HEK293 (cell line): ENCODE data around the gene FOXG1.

Experiments
- CTCF ChIA-PET: fragments of 350-600 bp; formaldehyde crosslinking; extraction: SDS; loops from one replicate; lab custom pipeline; 2021; ENCODE audit warnings: antibody characterized with exemption; lab: Yijun Ruan, JAX
- POLR2A ChIA-PET: fragments of 300-600 bp; formaldehyde crosslinking; extraction: SDS; loops from one replicate; lab custom pipeline; 2020; ENCODE audit warnings: antibody characterized with exemption, inconsistent platforms; lab: Yijun Ruan, JAX
- H3K27ac ChIP-seq: fragments of 200-500 bp; sonication (Bioruptor generic); 2 replicates; pipeline ENCODE4 v1.5.1; 2014; ENCODE audit warnings: low read depth, low read length, control low read depth, inconsistent platforms; ENCODE audit errors: extremely low read depth
- H3K36me3 ChIP-seq, 2 experiments: fragments of 200-500 bp in 1 of 2; sonication (Bioruptor generic) in 1 of 2; 1 replicate in 1 of 2; 2 replicates in 1 of 2; pipeline ENCODE4 v1.5.1; 2014 to 2017; ENCODE audit warnings: inconsistent platforms in 2 of 2, low read length in 2 of 2; ENCODE audit not compliant: control insufficient read depth in 2 of 2, insufficient read depth in 1 of 2
- H3K4me1 ChIP-seq: fragments of 200-500 bp; sonication (Bioruptor generic); 2 replicates; pipeline ENCODE4 v1.5.1; 2014; ENCODE audit warnings: mild to moderate bottlenecking, low read length, inconsistent platforms; ENCODE audit not compliant: control insufficient read depth, insufficient read depth
- H3K4me3 ChIP-seq: 2 replicates; pipeline ENCODE4 v1.5.1; 2011; ENCODE audit warnings: low read depth, mild to moderate bottlenecking, control low read depth, low read length, moderate library complexity
- H3K9me3 ChIP-seq: fragments of 200-500 bp; sonication (Bioruptor generic); 2 replicates; pipeline ENCODE4 v1.5.1; 2014; ENCODE audit warnings: low read depth, low read length, inconsistent platforms; ENCODE audit not compliant: control insufficient read depth, insufficient read depth
- BCL11B ChIP-seq: fragments of 450-650 bp; formaldehyde crosslinking; IDR thresholded peaks from 2 replicates; pipeline ENCODE4 v1.5.1; 2016; ENCODE audit warnings: low read depth, missing biosample characterization, missing genetic modification characterization
- MEIS1 ChIP-seq: sonication (generic); formaldehyde crosslinking; IDR thresholded peaks from 2 replicates; pipeline ENCODE4 v1.8.1; 2022; ENCODE audit warnings: missing genetic modification reagents, mild to moderate bottlenecking, borderline replicate concordance
- OSR2 ChIP-seq: fragments of 450-650 bp; formaldehyde crosslinking; IDR thresholded peaks from 2 replicates; pipeline ENCODE4 v1.5.1; 2016; ENCODE audit warnings: missing biosample characterization, missing genetic modification characterization
- PATZ1 ChIP-seq: fragments of 450-650 bp; formaldehyde crosslinking; IDR thresholded peaks from 2 replicates; pipeline ENCODE4 v1.5.1; 2016; ENCODE audit warnings: missing biosample characterization, missing genetic modification characterization
- PRDM6 ChIP-seq: fragments of 450-650 bp; formaldehyde crosslinking; IDR thresholded peaks from 2 replicates; pipeline ENCODE4 v1.5.1; 2017; ENCODE audit warnings: missing biosample characterization, missing genetic modification characterization
- ZBTB1 ChIP-seq: fragments of 450-650 bp; formaldehyde crosslinking; IDR thresholded peaks from 2 replicates; pipeline ENCODE4 v1.5.1; 2016; ENCODE audit warnings: missing biosample characterization, missing genetic modification characterization
- ZNF112 ChIP-seq: fragments of 450-650 bp; formaldehyde crosslinking; IDR thresholded peaks from 2 replicates; pipeline ENCODE4 v1.5.0; 2017; ENCODE audit warnings: missing biosample characterization, missing genetic modification characterization
- ZNF133 ChIP-seq: fragments of 450-650 bp; formaldehyde crosslinking; IDR thresholded peaks from 2 replicates; pipeline ENCODE4 v1.5.1; 2016; ENCODE audit warnings: missing biosample characterization, missing genetic modification characterization
- ZNF223 ChIP-seq: fragments of 450-650 bp; formaldehyde crosslinking; IDR thresholded peaks from 2 replicates; pipeline ENCODE4 v1.5.1; 2016; ENCODE audit warnings: missing biosample characterization, missing genetic modification characterization
- ZNF23 ChIP-seq: fragments of 450-650 bp; formaldehyde crosslinking; IDR thresholded peaks from 2 replicates; pipeline ENCODE4 v1.5.1; 2016; ENCODE audit warnings: missing biosample characterization, missing genetic modification characterization, borderline replicate concordance
- ZNF335 ChIP-seq: fragments of 450-650 bp; formaldehyde crosslinking; conservative IDR thresholded peaks from 2 replicates; pipeline ENCODE4 v1.5.1; 2016; ENCODE audit warnings: missing biosample characterization, missing genetic modification characterization
- ZNF354C ChIP-seq: fragments of 450-650 bp; formaldehyde crosslinking; IDR thresholded peaks from 2 replicates; pipeline ENCODE4 v1.5.1; 2016; ENCODE audit warnings: missing biosample characterization, missing genetic modification characterization, low read depth, borderline replicate concordance
- ZNF473 ChIP-seq: fragments of 450-650 bp; formaldehyde crosslinking; IDR thresholded peaks from 2 replicates; pipeline ENCODE4 v1.5.1; 2017; ENCODE audit warnings: missing biosample characterization, missing genetic modification characterization
- ZNF514 ChIP-seq: fragments of 450-650 bp; formaldehyde crosslinking; IDR thresholded peaks from 2 replicates; pipeline ENCODE4 v1.5.1; 2016; ENCODE audit warnings: missing biosample characterization, missing genetic modification characterization
- ZNF600 ChIP-seq: fragments of 450-650 bp; formaldehyde crosslinking; IDR thresholded peaks from 2 replicates; pipeline ENCODE4 v1.5.1; 2016; ENCODE audit warnings: missing biosample characterization, missing genetic modification characterization
- ZNF768 ChIP-seq: fragments of 450-650 bp; formaldehyde crosslinking; IDR thresholded peaks from 2 replicates; pipeline ENCODE4 v1.5.1; 2018; ENCODE audit warnings: missing biosample characterization, mild to moderate bottlenecking, missing genetic modification characterization
- ZNF777 ChIP-seq: fragments of 450-650 bp; formaldehyde crosslinking; IDR thresholded peaks from 2 replicates; pipeline ENCODE4 v1.5.1; 2017; ENCODE audit warnings: missing biosample characterization, missing genetic modification characterization, borderline replicate concordance
- ZNF830 ChIP-seq: fragments of 450-650 bp; IDR thresholded peaks from 2 replicates; pipeline ENCODE4 v1.5.0; 2018; ENCODE audit warnings: missing biosample characterization, missing genetic modification characterization, low read depth, mild to moderate bottlenecking, moderate library complexity

The FOXG1 gene

GRCh38 chr14:28760431-28760996, 6.1 kb upstream of the FOXG1 start:
- H3K4me1 ChIP-seq, result peaks cover 3% of the 10 kb centered on the region
- peaks cover 0 to 11% of the 10 kb centered on the region in 2 experiments; a peak in 1 of 3 replicates for H3K36me3 ChIP-seq
- H3K4me3 ChIP-seq, result no peak overlapping the region
- no peak overlapping the region for H3K27ac ChIP-seq
- H3K9me3 ChIP-seq, result no peaks in the 10 kb centered on the region
- TF ChIP-seq ZNF223 (tag by site-specific recombination), result no peak
- no peak for TF ChIP-seq ZNF23
- TF ChIP-seq ZNF133 (tag by site-specific recombination), result no peak
- TF ChIP-seq ZNF600 (tag by site-specific recombination), result no peak
- ChIA-PET CTCF (interaction anchor here (0.6 kb wide), 1 partner anchor 473 kb away, joined by 3 read pairs; no protein-coding TSS in a partner anchor), POLR2A (no interaction called here)

- CTCF ChIA-PET, result interaction anchor here (0.5 to 4.2 kb wide), 4 partner anchors 7 to 475 kb away, joined by 3 to 18 read pairs (median 3); no protein-coding TSS in a partner anchor
- TF ChIP-seq ZBTB1 (tag by site-specific recombination) (no peak), PRDM6 (tag by site-specific recombination) (no peak), ZNF473 (no peak), ZNF335 (tag by site-specific recombination) (no peak), ZNF768 (tag by site-specific recombination) (no peak), OSR2 (tag by site-specific recombination) (no peak), ZNF133 (tag by site-specific recombination) (no peak), BCL11B (tag by site-specific recombination) (no peak)
- TF ChIP-seq, all 188 proteins: peak for 0
- H3K4me1 ChIP-seq, result peaks cover 3% of the 10 kb centered on the region
- no peak overlapping the region for H3K27ac ChIP-seq
- POLR2A ChIA-PET, result no interaction called here
- no peaks in the 10 kb centered on the region for H3K9me3 ChIP-seq
- H3K4me3 ChIP-seq, result no peak overlapping the region
- H3K36me3 ChIP-seq, result peaks cover 0 to 11% of the 10 kb centered on the region in 2 experiments; a peak in 1 of 3 replicates
Observed at GRCh38 chr14:28761438-28762291, 4.9 kb upstream of the FOXG1 start.

- H3K4me3 ChIP-seq, result no peak overlapping the region
- no peak for TF ChIP-seq ZNF514 (tag by site-specific recombination)
- TF ChIP-seq ZNF830, result no peak
- no peak for TF ChIP-seq ZNF112 (tag by site-specific recombination)
- TF ChIP-seq ZNF777 (tag by site-specific recombination), result no peak
- TF ChIP-seq MEIS1 (CRISPR knock-in tag), result no peak
- no peak for TF ChIP-seq ZNF354C
- TF ChIP-seq PATZ1, result no peak
- CTCF ChIA-PET, result interaction anchor here (0.5 to 4.2 kb wide), 3 partner anchors 8 to 54 kb away, joined by 3 to 22 read pairs (median 18); no protein-coding TSS in a partner anchor
- POLR2A ChIA-PET, result no interaction called here
- H3K27ac ChIP-seq, result no peak overlapping the region
- no peaks in the 10 kb centered on the region for H3K9me3 ChIP-seq
- peaks cover 0 to 11% of the 10 kb centered on the region in 2 experiments; a peak in 1 of 3 replicates for H3K36me3 ChIP-seq
- H3K4me1 ChIP-seq, result peaks cover 3% of the 10 kb centered on the region
Observed at GRCh38 chr14:28762303-28762954, 4.2 kb upstream of the FOXG1 start.
